ENCODE data around the gene STX18. TPM values are rescaled to one million over a fixed set of nuclear protein-coding genes. Genes with fewer than 3 reads are reported as not detected.

STX18 gene
- total RNA-seq, 1 experiment from 2014 or later = 18.5 TPM

- Histone ChIP-seq H3K4me2 (ENCODE audit: low read length) (no peak within 1 kb of the TSS), H3K27ac (ENCODE audit: low read depth, low read length) (no peak within 1 kb of the TSS), H3K27me3 (ENCODE audit: insufficient read depth, low read length) (no peaks in the 10 kb centered on the region), H2AFZ (ENCODE audit: low read depth, low read length, poor library complexity, severe bottlenecking) (no peak within 1 kb of the TSS), H3K9me3 (ENCODE audit: control insufficient read depth in 1 of 2, insufficient read depth in 1 of 2, low read depth in 1 of 2, low read length in 2 of 2) (no peaks in the 10 kb centered on the region), H3K79me2 (ENCODE audit: insufficient read depth, low read length) (no peaks in the 10 kb centered on the region), H3K36me3 (ENCODE audit: control insufficient read depth in 1 of 2, insufficient read depth in 2 of 2, low read length in 2 of 2) (no peaks in the 10 kb centered on the region), H3K4me3 (replicated peaks in 1 of 2; ENCODE audit: low read depth in 1 of 2, low read length in 2 of 2) (no peak within 1 kb of the TSS), H4K20me1 (ENCODE audit: insufficient read depth) (no peaks in the 10 kb centered on the region), H3K9me2 (ENCODE audit: insufficient read depth) (no peaks in the 10 kb centered on the region), H3K4me1 (ENCODE audit: control insufficient read depth in 1 of 2, insufficient read depth in 2 of 2, low read length in 2 of 2) (no peaks in the 10 kb centered on the region), H3K9ac (ENCODE audit: low read length) (no peak within 1 kb of the TSS)
- RAD21 ChIA-PET (ENCODE audit: low non-redundant PET in 1 of 2, low total read pairs in 2 of 2, uncharacterized antibody in 2 of 2, unreplicated experiment in 2 of 2) = no interaction called here
- intact Hi-C loops (cut with micrococcal nuclease) = no loop called here
- TF ChIP-seq JUND (IDR thresholded peaks at IDR 0.05) = no peak
- TF ChIP-seq POLR2A (IDR thresholded peaks at IDR 0.05; ENCODE audit: borderline replicate concordance, extremely low read depth, insufficient read depth, insufficient read length) = no peak
- no peak for TF ChIP-seq YY1 (IDR thresholded peaks at IDR 0.05; ENCODE audit: extremely low read depth, insufficient replicate concordance, low read depth, low read length)
- no peak for TF ChIP-seq ZNF274 (IDR thresholded peaks at IDR 0.05; ENCODE audit: low read depth, low read length)
- TF ChIP-seq CBX3 (IDR thresholded peaks at IDR 0.05; ENCODE audit: low read depth) = no peak
- no peak for TF ChIP-seq ELF1 (IDR thresholded peaks at IDR 0.05; ENCODE audit: borderline replicate concordance, low read depth)
- TF ChIP-seq MAX (IDR thresholded peaks at IDR 0.05) = no peak
- TF ChIP-seq EZH2 (IDR thresholded peaks at IDR 0.05) = no peak
- no peak for TF ChIP-seq SRF (IDR thresholded peaks at IDR 0.05; ENCODE audit: low read depth)
- TF ChIP-seq CEBPB (IDR thresholded peaks at IDR 0.05; ENCODE audit: low read depth) = no peak
- TF ChIP-seq POLR2AphosphoS5 (IDR thresholded peaks at IDR 0.05; ENCODE audit: low read depth, low read length) = no peak
- no peak for TF ChIP-seq SIN3A (IDR thresholded peaks at IDR 0.05; ENCODE audit: low read depth)
- no peak for TF ChIP-seq FOSL1 (IDR thresholded peaks at IDR 0.05; ENCODE audit: low read depth)
- TF ChIP-seq CTCF (IDR thresholded peaks at IDR 0.05 in 2 of 3, conservative IDR thresholded peaks at IDR 0.05 in 1 of 3; ENCODE audit: borderline replicate concordance in 1 of 3, insufficient read depth in 1 of 3, low read depth in 2 of 3, low read length in 2 of 3) = no peak
- TF ChIP-seq TCF7L2 (IDR thresholded peaks at IDR 0.05; ENCODE audit: borderline replicate concordance, extremely low read depth, insufficient read depth, insufficient read length) = no peak
- no peak for TF ChIP-seq ZFX (IDR thresholded peaks at IDR 0.05)
- TF ChIP-seq, protein P1, sequence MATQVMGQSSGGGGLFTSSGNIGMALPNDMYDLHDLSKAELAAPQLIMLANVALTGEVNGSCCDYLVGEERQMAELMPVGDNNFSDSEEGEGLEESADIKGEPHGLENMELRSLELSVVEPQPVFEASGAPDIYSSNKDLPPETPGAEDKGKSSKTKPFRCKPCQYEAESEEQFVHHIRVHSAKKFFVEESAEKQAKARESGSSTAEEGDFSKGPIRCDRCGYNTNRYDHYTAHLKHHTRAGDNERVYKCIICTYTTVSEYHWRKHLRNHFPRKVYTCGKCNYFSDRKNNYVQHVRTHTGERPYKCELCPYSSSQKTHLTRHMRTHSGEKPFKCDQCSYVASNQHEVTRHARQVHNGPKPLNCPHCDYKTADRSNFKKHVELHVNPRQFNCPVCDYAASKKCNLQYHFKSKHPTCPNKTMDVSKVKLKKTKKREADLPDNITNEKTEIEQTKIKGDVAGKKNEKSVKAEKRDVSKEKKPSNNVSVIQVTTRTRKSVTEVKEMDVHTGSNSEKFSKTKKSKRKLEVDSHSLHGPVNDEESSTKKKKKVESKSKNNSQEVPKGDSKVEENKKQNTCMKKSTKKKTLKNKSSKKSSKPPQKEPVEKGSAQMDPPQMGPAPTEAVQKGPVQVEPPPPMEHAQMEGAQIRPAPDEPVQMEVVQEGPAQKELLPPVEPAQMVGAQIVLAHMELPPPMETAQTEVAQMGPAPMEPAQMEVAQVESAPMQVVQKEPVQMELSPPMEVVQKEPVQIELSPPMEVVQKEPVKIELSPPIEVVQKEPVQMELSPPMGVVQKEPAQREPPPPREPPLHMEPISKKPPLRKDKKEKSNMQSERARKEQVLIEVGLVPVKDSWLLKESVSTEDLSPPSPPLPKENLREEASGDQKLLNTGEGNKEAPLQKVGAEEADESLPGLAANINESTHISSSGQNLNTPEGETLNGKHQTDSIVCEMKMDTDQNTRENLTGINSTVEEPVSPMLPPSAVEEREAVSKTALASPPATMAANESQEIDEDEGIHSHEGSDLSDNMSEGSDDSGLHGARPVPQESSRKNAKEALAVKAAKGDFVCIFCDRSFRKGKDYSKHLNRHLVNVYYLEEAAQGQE (IDR thresholded peaks at IDR 0.05; ENCODE audit: low read depth) = no peak
- TF ChIP-seq RAD21 (IDR thresholded peaks at IDR 0.05; ENCODE audit: low read depth) = no peak
- TF ChIP-seq, protein P2, sequence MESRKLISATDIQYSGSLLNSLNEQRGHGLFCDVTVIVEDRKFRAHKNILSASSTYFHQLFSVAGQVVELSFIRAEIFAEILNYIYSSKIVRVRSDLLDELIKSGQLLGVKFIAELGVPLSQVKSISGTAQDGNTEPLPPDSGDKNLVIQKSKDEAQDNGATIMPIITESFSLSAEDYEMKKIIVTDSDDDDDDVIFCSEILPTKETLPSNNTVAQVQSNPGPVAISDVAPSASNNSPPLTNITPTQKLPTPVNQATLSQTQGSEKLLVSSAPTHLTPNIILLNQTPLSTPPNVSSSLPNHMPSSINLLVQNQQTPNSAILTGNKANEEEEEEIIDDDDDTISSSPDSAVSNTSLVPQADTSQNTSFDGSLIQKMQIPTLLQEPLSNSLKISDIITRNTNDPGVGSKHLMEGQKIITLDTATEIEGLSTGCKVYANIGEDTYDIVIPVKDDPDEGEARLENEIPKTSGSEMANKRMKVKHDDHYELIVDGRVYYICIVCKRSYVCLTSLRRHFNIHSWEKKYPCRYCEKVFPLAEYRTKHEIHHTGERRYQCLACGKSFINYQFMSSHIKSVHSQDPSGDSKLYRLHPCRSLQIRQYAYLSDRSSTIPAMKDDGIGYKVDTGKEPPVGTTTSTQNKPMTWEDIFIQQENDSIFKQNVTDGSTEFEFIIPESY (IDR thresholded peaks at IDR 0.05; ENCODE audit: extremely low read depth, insufficient replicate concordance, low read length) = no peak
- no peak for TF ChIP-seq EZH2phosphoT487 (IDR thresholded peaks at IDR 0.05; ENCODE audit: borderline replicate concordance)
- BruUV-seq (replicated peaks) = no TSS peak
- POLR2A ChIA-PET = no interaction called here
- CTCF ChIA-PET = no interaction called here
- ATAC-seq (no peak), DNase-seq (ENCODE audit: low read depth, low spot score) (no peak)
Measured at GRCh38 chr4:4386736-4387392, 155.0 kb downstream of the STX18 start, which contains the start of gene NSG1. TSS of gene NSG1 (plus strand) at chr4:4387102. CDS start at chr4:4387630, 528 bp downstream.
